Measurements from ENCODE around the gene PDYN.

DNA sequence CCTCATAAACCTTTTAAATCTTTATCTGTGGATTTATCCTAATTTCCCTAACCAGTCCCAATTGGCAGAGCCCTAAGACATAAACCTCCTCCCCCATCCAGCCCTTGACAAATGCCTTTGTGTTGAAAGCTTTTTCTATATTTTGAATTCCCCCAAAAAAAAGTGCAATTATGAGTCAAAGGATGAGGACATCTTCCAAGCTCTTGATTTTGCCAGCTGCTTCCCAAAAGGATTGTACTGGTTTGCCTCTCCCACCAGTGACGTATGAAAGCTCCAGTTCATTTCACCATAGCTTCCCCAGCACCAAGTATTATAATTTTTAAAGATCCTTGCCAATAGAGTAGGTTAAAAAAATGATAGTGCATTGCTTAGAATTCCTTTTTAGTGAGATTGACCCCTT is 59.7 kb downstream of the PDYN start:
- TF ChIP-seq POLR2A (IDR thresholded peaks at IDR 0.05; ENCODE audit: low read length) (no peak), GATA1 (IDR thresholded peaks at IDR 0.05; ENCODE audit: low read depth, low read length) (no peak)
